Eye (tissue), 1 donor: Measurements from ENCODE around the gene HEPN1.
A peak's percentile ranks its signal among the peaks of the same experiment; 100 is the strongest.

Source experiments
- DNase-seq: peaks from one replicate; pipeline ENCODE4 v3.0.0-alpha.2; 2015

The HEPN1 gene

DNA sequence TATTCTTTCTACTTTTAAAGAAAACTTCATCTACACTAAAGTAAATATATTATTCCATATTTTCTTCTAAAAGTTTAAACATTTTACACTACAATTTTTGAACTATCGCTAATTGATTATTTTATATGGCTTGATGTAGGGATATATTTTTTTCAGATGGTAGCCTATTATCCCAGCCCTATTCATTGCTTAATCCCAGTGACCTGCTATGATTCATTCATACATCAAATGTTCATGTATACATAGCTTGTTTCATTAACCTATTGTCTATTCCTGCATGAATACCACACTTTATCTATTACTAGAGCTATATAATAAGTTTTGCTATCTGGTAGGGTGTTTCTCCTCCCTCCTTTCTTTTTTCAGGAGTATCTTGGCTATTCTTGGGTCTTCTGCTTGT, 16.4 kb upstream of the HEPN1 start:
- DNase-seq, result no peak

DNA sequence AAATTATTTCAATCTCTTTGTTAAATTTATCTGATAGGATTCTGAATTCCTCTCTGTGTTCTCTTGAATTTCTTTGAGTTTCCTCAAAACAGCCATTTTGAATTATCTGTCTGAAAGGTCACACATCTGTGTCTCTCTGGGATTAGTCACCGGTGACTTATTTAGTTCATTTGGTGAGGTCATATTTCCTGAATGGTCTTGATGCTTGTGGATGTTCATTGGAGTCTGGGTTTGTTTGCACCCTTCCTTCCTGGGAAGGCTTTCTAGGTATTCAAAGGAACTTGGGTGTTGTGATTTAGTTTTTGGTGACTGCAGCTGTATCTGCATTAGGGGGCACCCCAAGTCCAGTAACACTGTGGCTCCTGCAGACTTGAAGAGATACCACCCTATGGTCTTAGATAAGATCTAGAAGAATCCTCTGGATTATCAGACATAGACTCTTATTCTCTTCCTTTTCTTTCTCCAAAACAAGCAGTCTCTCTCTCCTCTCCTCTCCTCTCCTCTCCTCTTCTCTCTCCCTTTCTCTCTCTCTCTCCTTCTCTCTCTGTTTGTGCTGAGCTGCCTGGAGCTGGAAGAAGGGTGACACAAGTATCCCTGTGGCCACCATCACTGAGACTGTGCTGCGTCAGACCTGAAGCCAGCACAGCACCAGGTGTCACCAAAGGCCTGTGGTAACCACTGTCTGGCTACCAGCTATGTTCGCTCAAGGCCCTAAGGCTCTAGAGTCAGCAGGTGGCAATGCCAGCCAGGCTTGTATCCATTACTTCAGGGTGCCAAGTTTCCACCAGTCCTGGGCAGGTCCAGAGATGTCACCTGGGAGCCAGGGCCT, 3.3 kb upstream of the HEPN1 start:
- no peak for DNase-seq

DNA sequence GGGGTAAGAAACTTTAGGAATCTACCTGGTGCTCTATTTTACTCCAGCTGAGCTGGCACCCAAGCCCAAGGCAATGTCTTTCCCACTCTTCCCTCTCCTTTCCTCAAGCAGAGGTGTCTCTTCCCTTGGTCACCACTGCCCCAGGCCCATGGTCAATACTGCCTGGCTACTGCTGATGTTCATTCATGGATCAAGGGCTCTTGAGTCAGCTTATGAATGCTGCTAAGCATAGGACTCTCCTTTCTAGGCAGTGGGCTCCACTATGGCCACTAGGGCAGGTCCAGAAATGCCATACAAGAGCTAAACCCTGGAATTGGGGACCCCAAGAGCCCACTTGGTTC, 2.7 kb upstream of the HEPN1 start:
- DNase-seq, result no peak

DNA sequence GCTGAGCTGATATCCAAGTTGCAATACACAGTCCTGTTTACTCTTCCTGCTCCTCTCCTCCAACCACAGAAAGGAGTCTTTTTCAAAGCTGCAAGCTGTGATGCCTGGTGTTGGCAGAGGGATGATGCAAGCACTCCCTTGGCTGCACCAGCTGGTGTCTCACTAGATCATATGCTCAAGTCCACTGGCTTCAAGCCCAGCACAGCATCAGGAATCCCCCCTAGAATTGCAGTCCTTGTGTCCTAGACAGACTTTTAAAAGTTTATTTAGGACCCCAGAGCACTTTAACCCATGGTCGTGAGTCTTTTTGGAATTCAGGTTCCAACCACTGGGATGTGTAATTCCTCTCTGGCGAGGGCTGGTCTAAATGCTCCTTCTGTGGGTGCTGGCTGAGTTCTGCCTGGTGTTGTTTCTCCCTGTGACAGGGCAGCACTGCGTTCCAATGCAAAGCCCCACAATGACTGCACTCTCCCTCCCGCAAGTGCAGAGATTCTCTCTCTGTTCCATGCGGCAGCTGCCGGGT, 1.9 kb upstream of the HEPN1 start:
- peak; percentile 28 for DNase-seq

DNA sequence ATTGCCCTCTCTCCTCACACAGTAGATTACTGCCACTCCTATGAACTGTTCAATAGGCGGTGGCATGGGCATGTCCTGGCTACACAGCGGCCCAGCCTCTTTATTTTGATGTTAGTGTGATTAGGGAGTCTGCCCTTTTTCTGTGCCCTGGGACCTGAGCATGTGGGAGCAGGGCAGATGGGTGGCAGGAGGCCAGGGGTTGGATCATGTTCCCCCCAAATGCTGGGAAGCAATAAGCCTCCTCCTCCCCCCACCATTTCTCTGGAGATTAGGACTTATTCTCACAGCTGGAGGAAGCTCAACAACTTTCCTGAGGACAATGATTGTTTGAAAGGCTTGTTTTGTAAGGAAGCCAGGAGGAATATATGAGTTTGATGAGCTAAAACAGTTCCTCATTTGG, 848 bp downstream of the HEPN1 start:
- DNase-seq, result peak; percentile 21

DNA sequence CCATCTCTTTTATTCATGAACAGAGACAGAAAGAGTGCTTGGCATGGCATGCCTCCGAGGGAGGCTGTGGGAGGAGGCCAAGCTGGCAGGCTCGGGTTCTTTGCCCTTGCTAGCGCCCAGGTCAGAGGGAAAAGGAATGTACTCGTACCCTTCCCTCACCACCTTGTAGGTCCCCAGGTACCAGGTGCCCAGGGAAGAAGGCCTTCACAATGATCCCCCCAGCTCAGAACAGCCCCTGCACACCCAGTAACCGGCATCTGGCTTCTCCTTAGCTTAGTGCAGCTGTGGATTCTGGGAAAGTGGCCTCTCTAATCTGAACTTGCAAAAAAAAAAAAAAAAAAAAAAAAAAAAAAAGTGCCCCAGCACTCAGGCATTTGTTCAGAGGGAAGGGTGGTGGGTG, 1.3 kb downstream of the HEPN1 start:
- DNase-seq, result no peak

DNA sequence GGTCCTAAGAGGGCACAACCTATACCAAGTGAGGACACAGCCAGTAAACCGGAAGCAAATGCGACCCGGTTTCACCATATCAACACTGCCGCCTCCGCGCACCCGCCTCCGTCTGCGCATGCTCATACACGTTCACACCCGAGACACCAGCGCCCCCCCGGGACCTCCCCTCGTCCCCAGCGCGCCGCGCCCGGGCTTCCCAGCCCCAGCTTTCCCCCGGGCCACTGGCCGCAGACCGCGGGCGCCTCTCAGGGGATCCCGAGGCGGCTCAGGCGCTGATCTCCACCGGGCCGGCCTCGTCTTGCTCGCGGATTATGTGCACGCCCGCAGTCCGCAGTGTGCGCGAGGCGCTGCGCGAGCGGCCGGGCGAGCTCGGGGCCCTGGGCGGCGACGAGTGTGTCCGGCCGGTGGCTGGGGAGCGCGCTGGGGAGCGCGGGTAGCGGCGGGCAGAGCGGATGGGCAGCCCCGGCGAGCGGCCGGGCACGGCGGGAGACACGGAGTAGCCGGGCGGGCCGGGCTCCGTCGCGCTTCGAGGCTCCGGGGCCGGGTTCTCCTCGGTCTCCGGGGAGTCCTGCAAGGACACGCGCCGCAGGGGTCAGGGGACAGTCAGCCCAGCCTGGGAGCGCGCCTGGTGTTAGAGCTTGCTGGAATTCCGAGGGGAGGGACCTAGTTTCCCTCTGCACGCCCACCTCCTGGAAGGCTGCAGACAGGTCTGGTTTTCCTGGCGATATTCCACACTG, 2.0 kb downstream of the HEPN1 start:
- peak; percentile 94 for DNase-seq

DNA sequence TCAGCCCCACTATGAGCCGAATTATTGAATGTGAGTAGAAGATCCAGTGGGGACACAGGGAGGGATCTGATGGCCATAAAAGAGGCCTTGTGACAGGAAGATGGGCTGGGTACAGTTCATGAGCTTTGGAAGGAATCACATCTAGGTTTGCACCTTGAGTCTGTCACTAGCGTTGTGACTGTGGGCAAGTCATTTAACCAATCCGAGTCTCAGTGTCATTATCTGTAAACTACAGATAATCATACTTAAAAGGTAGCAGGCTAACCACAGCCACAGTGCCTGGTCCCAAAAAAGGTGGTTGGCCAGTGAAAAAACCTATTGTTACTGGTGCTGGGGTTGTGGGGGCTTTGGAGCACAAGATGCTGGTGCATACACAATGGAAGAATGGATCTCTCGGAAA, 3.8 kb downstream of the HEPN1 start:
- DNase-seq, result no peak

DNA sequence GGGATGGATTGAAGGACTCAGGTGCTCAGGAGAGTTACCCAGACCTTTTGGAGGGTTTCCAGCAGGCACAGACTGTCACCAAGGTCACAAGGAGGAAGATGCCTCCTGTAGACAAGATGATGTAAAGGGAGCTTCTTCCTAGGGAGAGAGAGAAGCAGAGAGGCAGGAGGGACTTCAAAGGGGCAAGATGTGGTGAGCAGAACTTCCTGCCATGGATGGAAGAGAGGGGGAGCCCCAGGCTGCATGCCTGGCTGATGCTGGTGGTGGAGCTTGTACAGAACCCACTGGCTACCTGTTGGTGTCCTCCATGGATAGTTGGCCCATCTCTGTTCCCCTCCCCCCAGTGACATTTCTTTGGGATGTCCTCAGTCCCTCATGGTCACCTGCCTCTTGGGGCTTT, 4.2 kb downstream of the HEPN1 start:
- DNase-seq, result no peak

DNA sequence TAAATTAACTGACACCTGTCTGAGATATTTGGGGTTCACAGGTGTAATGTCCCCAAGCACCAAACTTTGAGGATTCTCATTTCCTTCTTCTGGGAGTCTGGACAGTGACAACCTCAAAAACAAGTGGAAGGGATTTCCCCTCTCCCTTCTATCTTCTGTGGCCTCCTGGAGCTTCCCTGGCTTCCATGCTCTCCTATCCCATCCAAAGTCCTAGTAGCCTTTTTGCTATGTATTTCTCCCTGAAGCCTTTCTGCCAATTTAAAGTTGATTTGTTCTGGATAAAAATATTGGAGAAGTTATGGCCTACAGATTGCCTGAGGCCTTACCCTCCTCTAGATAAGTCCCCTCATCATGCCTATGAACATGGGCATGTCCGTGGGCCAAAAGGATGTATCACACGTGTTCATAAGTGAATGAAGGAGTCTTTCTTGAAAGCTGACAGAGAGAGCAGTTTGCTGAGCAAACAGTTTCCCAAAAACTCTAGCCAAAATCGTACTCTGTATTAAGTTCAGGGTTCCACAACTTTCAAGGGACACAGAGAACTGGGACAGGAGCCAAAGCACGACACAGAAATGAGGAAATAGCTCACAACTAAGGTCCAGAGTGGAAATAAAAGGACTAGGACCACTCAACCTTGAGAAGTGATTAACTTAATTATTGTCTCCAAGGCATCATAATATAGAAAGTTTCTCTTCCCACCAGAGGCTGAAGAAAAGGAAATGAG, 10.1 kb downstream of the HEPN1 start:
- no peak for DNase-seq

DNA sequence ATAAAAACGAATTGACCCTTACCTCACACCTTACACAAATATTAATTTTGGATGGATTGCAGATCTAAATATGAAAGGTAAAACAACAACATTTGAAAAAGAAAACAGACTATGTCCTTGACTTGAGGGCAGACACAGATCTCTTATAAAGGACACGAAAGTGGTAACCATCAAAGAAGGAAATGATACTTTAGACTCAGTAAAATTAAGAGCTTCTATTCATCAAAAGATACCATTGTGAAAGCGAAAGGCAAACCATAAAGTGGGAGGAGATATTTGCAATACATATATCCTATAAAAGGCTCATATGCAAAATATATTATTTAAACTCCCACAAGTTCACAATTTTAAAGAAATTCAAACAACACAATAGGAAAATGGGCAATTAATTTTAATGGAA, 11.7 kb downstream of the HEPN1 start:
- no peak for DNase-seq

DNA sequence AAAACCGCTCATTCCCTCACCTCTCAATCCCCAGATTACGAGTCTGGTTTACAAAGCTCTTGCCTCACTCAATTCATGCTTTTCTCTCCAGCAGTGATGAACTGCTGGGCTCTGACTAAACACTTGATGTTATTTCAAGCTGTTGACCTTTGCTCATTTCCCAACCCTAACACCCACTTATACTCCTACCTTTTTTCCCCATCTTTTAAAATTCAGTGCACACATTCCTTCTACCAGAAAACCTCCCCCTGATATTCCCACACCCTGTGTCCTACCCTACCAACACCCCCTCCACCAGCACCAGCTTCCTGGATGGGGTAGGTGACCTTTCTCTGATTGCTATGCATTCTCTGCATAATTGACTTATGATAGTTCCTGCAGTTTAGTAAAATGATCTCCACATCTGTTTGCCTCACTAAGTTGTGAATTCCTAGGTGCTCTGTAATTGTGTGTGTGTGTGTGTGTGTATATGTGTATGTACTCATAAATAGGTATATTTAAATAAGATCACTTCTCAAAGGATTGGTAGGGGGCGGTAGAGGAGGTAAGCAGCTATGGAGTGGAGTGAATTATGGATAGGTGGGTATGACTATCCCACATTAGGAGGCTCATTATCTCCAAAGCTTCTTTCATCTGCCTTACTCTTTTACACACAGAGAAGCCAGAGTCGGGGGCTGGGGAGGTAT, 16.0 kb downstream of the HEPN1 start:
- no peak for DNase-seq

DNA sequence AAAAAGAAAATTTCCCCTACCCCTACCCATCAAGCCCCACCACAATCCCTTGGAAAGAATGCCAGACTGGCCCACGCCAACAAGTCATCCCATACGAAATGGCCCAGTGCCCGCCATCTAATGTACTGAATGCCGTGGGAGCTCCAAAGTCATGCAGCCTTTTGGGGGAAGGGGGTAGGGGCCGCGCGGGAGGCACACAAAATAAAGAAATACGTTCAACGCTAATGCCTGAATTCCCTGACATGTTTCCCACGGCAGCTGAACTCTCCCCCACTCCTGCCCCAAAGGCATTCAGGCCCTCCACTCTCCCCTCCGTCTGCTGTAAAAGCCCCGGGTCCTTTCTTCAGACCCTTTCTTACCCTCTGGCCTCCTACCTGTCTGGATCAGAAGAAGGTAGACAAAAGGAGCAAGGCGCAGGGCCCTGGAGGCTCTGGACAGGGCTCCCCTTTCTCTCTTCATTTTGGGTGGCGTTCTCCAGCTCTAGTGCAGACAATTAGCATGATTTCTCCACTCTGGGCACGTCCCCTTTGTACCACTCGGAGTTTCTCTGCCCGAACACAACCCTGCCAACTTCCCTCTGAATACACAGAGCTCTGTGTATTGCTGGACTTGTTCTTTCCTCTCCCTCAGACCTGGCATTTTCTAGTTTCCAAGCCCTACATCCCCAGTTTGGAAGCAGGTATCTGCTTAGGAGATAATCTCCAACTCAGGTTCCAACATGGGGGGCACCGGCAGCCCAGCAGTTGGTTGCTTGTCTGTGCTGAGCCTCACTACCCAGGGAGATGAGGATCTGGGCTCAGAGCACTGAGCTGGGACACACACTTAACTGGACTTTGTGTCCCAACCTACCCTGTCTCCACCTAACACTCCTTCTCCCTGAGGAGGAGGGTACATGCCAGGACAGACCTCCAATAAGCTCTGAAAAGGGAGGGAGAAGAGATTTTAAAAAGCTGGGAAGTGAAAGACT, 16.8 kb downstream of the HEPN1 start, which contains the start of gene HEPACAM:
Gene HEPACAM (minus strand): TSS at position 500 of the 967 bp plus-strand sequence. CDS start 41 bp downstream, at position 459.
- DNase-seq, result no peak

DNA sequence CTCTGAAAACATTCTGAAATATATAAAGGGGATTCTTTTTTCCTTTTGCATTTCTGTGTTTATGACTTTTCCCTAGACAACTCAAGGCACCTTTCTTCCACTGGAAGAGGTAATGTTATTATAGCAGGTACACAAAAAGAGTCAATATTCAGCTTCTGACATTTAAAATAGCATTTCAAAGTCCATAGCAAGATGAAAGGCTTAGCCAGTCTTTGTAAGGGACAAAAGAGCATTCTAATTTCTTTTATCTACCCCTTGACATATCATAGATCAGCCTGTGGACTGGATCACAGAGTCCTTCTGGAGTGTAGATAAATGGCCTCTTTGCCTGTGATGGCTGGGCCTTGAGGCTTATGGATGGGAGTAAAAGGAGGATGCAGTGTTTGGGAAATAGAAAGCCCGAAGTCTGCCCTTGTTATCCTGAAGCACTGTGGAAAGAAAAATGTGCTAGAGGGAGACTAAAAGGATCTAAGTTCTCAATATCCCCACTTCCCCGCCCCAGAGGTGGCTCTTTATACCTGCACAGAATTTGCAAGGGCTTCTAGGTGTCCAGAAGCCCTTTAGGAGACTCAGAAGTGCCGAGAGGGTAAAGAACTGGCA, 18.4 kb downstream of the HEPN1 start:
- DNase-seq, result no peak

DNA sequence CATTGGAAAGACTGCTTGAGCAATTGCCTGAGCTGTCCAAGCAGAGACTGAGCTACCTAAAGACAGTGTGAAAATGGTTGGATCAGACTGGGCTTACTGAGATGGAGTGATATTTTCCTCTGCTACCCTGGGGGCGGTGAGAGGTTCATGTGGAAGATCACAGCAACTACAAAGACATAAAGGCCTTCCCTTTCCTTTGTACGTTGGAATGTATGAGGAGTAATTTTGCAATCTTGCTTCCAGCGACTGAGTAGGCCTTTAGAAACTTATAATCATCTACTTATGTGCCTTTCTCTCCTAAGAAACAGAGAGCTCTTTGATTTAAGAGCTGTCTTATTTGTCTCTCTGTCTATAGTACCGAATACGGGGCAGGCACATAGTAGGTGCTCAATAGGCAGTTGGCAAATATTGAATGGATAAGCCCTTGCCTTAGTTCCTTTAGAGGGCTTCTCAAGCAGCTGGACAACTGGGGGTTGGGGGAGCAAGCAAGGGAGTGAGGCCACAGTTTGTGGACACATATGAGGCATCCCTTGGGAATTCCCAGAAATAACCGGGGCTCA, 19.2 kb downstream of the HEPN1 start:
- DNase-seq, result no peak

DNA sequence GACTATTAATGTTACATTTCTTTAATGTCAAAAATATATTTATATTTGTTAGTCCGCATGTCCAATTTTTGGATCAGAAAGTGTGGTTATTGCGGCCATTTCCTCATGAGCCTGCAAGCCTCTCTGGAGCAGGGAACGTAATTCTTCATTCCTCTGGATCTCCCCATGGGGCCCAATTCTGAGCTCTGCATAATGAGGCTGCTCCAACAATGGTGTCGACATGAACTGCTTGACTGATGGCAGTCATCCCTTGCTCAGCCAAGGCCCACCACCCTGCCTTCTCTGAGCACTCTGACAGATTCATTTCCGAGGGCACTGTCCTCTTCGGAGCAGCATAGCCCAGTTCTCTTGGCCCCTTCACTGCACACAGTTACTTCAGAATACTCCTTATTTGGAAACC, 19.9 kb downstream of the HEPN1 start:
- no peak for DNase-seq

DNA sequence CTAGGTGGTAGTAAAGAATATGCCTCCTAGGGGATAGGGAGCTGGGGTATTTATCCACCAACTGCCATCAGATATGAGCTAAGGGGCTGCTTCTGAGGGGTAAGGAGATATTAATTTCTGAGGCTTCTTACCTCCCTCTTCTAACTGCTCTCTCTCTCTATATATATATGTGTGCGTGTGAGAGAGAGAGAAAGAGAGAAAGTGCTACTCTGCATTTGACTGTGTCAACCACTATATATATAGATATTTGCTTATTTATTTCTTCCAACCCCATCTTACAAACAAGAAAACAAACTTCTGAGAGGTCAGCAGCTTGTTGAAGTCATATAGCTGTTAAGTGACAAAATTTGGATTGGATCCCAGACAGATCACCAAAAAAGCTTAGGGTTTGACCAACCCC, 22.7 kb downstream of the HEPN1 start:
- no peak for DNase-seq

DNA sequence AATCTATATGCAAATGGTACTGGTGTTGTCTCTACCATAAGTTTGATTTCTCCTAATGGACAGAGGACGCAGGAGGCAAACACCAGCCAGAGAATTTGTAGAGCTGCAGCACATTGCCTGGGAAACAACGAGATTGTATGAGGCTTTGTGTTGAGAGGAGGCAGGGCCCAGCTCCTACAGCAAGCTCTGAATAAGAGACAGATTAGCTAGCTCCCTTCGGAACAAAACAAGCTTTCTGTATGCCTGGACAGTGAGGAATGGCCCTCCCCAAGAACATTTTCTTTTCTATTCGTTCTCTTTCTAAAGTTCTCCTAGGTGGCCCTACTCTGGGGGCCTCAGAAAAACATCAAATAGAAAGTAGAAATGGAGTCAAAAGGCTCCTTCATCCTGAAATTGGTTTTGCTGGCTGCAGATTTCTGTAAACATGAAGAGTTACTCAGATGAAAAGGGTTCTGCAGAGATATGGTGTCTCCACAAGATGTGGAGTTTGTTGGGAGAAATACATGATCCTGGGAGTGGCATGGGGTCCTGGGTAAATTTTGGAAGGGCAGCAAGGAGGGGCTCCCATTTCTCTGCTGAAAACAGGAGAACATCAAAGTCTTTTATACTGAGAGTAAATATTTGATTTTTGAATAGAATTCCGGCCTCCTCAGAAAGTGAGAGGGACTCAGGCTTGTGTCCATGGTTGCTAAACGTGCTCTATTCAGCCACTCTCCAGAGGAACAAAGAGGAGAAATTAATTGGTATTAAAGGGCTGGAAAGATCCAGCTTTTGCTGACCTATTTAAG, 23.6 kb downstream of the HEPN1 start:
- peak; percentile 11 for DNase-seq

DNA sequence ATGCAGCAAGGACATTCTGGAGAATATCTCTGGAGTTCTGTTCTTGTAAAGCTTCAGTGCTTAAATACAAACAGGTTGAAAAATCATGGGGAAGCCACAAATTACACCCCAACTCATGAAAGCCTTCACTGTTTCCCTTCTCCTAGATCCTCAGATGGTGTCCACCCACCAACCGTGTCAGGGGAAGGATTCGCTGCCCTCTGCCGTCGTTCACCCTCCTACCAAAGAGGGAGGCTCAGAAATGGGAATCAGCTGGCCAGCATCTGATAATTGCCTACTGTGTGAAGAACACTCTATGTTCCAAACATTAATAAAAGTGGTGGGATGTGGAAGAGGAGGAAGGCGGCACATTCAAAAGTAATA, 24.2 kb downstream of the HEPN1 start:
- no peak for DNase-seq

DNA sequence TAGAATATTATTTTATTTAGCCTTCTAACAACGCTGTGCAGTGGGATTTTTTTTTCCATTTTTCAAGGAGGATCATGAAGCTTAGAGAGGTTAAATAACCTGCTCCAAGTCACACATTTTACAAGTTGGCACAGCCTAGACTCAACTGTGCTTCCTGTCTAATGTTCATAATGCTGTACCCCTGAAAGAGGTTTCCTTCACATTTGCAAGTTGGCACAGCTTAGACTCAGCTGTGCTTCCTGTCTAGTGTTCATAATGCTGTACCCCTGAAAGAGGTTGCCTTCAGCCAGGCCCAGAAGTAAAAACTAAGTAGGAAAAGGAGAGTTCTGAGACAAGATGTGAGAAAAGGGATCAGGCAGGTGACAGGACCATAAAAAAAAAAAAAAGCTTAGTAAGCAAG, 24.7 kb downstream of the HEPN1 start:
- no peak for DNase-seq
